ENCODE results near the gene DYNLL1.
A peak's percentile ranks its signal among the peaks of the same experiment; 100 is the strongest.
"Not testable (repeated sequence)": the region's sequence is repeated elsewhere in the genome, so short reads cannot be mapped to it uniquely, and the experiment has no call there.

DYNLL1 gene

DNA sequence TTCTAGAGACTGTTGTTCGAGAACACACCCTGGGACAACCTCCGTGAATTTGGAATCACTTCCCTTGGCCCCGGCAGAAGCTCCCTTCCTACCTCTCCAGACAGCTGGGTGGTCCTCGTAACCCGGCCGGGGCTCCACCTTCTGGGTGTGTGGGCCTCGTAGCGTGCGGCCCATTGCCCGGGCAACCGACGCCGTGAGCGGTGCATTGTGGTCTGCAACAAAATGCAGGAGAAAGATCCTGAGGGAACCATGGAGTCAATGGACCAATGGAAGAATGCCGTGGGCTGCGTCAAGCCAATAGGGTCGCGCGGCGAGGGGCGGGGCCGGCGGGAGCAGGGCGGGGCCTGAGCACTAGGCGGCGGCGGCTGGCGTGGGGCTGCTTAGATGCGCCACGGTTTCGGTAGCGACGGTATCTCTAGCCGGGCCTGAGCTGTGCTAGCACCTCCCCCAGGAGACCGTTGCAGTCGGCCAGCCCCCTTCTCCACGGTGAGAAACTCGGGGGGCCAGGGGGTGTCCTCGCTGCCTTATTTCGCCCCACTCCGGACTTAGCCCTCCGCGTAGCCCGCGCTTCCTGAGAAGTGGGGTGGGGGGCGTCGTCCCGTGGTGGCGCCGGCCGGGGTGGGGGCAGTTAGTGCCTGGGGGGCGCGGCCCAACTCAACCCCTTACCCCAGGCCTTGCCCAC lies at the start of gene DYNLL1:
DYNLL1 (plus strand) TSS at position 383 of the 682 bp plus-strand sequence. CDS start 309 bp downstream, outside the sequence.
- peak in 55 of 56 donors; percentile 52 to 97 (median 93) for DNase-seq

- DNase-seq, result not testable (repeated sequence)
These were observed 49.1 kb upstream of the DYNLL1 start for GRCh38 chr12:120446844-120447178.

DNA sequence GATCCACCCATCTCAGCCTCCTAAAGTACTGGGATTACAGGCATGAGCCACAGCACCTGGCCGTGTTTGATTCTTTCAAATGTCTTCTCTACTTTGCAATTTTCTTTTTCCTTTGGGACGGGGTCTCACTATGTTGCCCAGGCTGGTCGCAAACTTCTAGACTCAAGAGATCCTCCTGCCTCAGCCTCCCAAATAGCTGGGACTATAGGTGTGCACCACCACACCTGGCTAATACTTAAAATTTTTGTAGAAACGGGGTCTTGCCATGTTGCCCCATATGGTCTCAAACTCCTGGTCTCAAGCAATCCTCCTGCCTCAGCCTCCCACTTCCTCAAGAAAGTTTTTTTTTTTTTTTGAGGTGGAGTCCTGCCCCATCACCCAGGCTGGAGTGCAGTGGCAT lies 47.9 kb upstream of the DYNLL1 start:
- DNase-seq, result no peak

- DNase-seq, result not testable (repeated sequence)
These were observed 43.4 kb upstream of the DYNLL1 start for GRCh38 chr12:120452524-120452923.

- no peak for DNase-seq
These were observed 42.7 kb upstream of the DYNLL1 start for GRCh38 chr12:120453060-120453750.

- no peak for DNase-seq
These were observed 41.9 kb upstream of the DYNLL1 start for GRCh38 chr12:120453977-120454376.

GRCh38 chr12:120455302-120455701 lies 40.6 kb upstream of the DYNLL1 start:
- no peak for DNase-seq

DNA sequence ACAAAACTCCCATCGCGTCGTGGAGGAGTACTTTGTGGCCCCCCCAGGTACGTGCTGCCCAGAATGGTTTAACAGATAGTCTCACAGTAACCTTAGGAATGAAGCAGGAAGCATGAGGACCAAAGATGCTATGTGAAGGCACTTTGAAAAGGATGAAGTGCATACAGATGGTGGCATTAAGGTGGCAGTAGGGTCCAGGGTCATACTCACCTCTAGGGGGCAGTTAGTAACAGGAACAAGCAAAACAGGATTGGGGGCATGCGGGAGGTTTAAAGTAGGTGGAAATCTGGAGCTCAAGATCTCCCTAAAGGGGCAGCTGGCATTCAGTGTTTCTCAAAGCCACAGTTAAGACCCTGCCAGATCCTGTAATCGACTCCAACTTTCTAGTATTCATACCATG lies 38.8 kb upstream of the DYNLL1 start:
- DNase-seq, result no peak

GRCh38 chr12:120460157-120460556 lies 35.8 kb upstream of the DYNLL1 start:
- DNase-seq, result no peak

- DNase-seq, result no peak
These were observed 33.7 kb upstream of the DYNLL1 start for GRCh38 chr12:120462099-120462640.

- DNase-seq, result no peak
These were observed 32.2 kb upstream of the DYNLL1 start for GRCh38 chr12:120463712-120464111.

GRCh38 chr12:120465756-120466155 lies 30.2 kb upstream of the DYNLL1 start:
- DNase-seq, result no peak

DNA sequence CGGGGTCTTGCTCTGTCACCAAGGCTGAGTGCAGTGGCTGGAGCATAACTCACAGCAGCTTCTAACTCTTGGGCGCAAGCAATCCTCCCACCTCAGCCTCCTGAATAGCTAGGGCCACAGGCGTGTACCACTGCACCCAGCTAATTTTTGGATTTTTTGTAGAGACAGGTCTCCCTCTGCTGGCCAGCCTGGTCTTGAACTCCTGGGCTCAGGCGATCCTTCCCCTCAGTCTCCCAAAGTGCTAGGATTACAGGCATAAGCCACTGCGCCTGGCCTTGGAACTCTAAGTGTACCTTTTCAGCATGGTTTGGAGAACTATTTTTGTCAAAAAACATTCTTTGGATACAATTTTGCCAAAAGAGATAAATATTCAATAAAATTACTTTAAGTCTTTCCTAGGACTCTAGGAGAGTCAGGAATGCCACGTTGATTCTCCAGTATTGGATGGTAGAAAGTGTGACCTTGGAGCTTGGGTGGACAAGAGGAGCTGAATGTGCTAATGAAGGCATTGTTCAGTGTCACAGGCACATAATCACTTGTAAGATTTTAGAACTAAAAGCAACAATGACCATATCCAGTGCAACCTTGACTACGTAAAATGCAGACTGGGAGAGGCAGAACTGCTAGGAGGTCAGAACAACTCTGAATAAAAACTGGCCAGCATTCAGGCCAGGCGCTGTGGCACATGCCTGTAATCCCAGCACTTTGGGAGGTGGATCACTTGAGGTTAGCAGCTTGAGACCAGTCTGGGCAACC lies 29.2 kb upstream of the DYNLL1 start:
- DNase-seq, result peak in 8 of 56 donors; percentile 5 to 23 (median 12)

GRCh38 chr12:120467439-120467838 lies 28.5 kb upstream of the DYNLL1 start:
- no peak for DNase-seq

- peak in 7 of 56 donors; percentile 11 to 41 (median 22) for DNase-seq
These were observed 27.5 kb upstream of the DYNLL1 start for GRCh38 chr12:120468325-120468820.

- DNase-seq, result peak in 31 of 56 donors; percentile 11 to 75 (median 49)
These were observed 27.0 kb upstream of the DYNLL1 start for GRCh38 chr12:120468821-120469449.

DNA sequence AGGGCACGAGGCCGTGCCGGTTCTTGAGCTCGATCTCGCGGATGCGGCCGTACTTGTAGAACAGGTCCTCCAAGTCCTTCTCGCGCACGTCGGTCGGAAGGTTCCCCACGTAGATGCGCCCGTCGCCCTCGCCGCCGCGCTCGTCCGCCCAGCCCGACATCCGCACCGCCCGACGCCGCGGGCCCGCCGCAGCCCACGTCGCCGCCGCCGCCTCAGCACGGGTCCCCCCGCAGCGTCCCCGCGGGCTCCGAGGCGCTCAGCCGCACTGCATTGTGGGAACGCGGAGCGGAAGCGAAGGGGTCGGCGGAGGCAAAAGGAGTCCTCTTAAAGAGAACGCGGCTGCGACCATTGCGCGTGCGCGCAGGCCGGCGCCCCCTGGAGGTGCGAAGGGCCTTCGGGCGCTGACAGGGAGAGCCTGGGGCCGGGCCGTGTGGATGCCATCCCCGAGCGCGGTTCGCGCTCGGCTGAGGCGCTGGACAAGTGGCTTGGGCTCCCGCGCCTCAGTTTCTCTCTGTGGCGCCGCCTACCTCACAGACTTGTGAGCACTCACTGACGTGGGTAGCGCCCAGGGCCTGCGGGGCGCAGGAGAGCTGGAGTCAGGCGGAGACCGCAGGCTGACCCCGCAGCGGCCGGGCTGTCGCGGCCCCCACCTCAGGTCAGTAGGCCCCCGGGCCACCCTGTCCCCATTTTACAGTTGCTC lies 26.3 kb upstream of the DYNLL1 start, which contains the start of gene SRSF9:
SRSF9 (minus strand) TSS at position 299 of the 700 bp plus-strand sequence; CDS start at position 160, 139 bp downstream.
- DNase-seq, result peak; percentile 47 to 96 (median 90)

DNA sequence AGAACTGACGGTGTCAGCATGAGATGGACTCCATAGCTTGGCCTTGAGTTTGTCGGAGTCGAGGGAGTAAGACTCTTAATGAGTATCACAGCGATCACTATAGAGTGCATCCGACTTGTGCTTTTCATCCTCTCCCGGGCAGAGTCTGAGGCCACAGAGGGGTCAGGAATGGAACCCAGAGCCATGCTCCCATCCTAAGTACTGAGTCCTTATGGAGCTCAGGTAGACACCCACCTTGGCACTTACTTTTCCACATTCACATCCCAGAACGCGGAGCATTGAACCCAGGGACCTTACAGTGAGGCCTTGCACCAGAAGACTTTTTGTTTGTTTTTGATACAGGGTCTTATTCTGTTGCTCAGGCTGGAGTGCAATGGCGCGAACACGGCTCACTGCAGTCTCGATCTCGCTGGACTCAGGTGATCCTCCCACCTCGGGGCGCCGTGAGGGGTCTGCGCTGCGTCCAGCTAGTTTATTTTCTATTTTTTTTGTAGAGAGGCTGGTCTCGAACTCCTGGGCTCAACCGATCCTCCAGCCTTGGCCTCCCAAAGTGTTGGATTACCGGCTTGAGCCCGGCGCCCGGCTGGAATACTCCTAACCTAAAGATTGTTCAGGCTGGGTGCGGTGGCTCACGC lies 25.6 kb upstream of the DYNLL1 start:
- no peak for DNase-seq

GRCh38 chr12:120472521-120472920 lies 23.4 kb upstream of the DYNLL1 start:
- no peak for DNase-seq

Measured in amygdala (tissue), 56 donors.